NT2/D1 (cell line): ENCODE measurements around the gene HGFAC.

Experiments
- DNase-seq: peaks from one replicate; pipeline ENCODE4 v3.0.0-alpha.2; 2011; ENCODE audit warnings: low read depth, low spot score
- H3K27me3 ChIP-seq: 2 replicates; pipeline ENCODE4 v1.6.0; 2011; ENCODE audit warnings: mild to moderate bottlenecking; ENCODE audit not compliant: insufficient read length, insufficient read depth
- H3K36me3 ChIP-seq: 2 replicates; pipeline ENCODE4 v1.6.1; 2011; ENCODE audit warnings: mild to moderate bottlenecking, low read length, mixed read lengths; ENCODE audit not compliant: insufficient read depth, insufficient read length
- H3K4me1 ChIP-seq: 2 replicates; pipeline ENCODE4 v1.5.1; 2011; ENCODE audit not compliant: insufficient read depth, insufficient read length
- H3K4me3 ChIP-seq: 2 replicates; pipeline ENCODE4 v1.5.1; 2011; ENCODE audit warnings: low read depth; ENCODE audit not compliant: insufficient read length
- H3K9ac ChIP-seq: 2 replicates; pipeline ENCODE4 v1.6.0; 2011; ENCODE audit warnings: low read depth; ENCODE audit not compliant: insufficient read length
- H3K9me3 ChIP-seq: 2 replicates; pipeline ENCODE4 v1.5.1; 2011; ENCODE audit warnings: mild to moderate bottlenecking, low read length; ENCODE audit not compliant: insufficient read depth
- SUZ12 ChIP-seq: IDR thresholded peaks from 2 replicates; pipeline ENCODE4 v1.6.1; 2011; ENCODE audit not compliant: insufficient read length, insufficient read depth; ENCODE audit errors: extremely low read depth
- YY1 ChIP-seq: IDR thresholded peaks from 2 replicates; pipeline ENCODE4 v1.6.1; 2011; ENCODE audit not compliant: insufficient read length, insufficient read depth
- ZNF274 ChIP-seq: IDR thresholded peaks from 2 replicates; pipeline ENCODE4 v1.6.1; 2011; ENCODE audit warnings: mild to moderate bottlenecking, low read depth, low read length

Gene HGFAC

DNA sequence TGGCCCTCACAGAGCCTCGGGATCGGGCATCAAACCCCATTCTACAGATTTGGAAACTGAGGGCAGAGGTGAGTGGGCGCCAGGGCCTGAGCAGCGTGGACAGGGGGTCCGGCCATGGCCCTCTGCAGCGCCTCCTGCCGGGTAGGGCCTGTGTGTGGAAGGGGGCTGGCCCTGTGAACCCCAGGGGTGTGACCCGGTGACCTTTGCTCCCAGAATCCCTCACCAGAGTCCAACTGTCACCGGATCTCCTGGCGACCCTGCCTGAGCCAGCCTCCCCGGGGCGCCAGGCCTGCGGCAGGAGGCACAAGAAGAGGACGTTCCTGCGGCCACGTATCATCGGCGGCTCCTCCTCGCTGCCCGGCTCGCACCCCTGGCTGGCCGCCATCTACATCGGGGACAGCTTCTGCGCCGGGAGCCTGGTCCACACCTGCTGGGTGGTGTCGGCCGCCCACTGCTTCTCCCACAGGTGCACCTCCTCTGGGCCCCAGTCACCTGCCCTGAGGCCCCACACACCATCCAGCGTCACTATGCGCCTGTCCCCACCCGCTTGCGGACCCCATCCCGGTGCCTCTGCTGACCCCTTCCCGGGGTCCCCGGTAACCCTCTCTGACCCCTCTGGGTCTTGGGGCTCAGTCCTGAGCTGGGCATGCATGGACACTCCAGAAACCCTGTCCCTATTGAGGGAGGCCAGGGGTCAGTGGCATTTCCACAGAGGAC lies 4.2 kb downstream of the HGFAC start:
- no peaks in the 10 kb centered on the region for H3K36me3 ChIP-seq
- no peak for TF ChIP-seq YY1
- TF ChIP-seq SUZ12 = no peak
- no peak for TF ChIP-seq ZNF274
- no peak for DNase-seq
- H3K4me3 ChIP-seq = no peak overlapping the region
- H3K27me3 ChIP-seq = peaks cover 6% of the 10 kb centered on the region
- H3K9me3 ChIP-seq = no peaks in the 10 kb centered on the region
- H3K4me1 ChIP-seq = peaks cover 15% of the 10 kb centered on the region
- H3K9ac ChIP-seq = no peak overlapping the region

DNA sequence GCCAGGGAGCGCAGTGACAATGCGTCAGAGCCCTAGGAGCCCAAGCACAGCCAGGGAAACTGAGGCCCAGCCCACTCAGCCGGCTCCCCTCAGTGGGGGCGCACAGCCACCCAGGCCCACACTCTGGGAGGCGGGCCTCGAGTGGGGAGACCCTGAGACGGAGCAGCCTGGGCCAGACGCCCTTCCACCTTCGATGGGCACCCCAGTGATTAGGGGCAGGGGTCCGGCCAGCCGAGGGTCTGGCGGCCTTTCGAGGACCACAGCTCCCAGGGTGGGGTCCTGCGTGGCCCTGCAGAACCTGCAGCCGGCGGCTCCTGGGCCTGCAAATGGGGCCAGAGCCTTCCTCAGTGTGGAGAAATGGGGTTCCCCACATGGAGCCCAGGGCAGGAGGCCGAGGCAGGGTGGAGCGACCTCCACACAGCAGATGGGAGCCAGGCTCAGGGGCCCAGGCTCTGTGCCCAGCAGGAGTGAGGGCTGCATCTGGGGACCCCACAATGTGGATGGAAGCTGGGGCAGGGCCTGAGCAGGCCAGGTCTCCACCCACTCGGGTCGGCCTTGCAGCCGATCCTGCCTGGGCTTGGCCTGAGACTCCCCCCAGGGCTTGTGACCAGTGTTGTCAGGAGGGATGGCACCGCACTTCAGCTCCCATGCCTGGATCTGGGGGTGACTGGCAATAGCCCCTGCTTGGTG lies 5.0 kb downstream of the HGFAC start:
- no peaks in the 10 kb centered on the region for H3K36me3 ChIP-seq
- peaks cover 6% of the 10 kb centered on the region for H3K27me3 ChIP-seq
- H3K4me1 ChIP-seq = peaks cover 11% of the 10 kb centered on the region
- no peak overlapping the region for H3K9ac ChIP-seq
- TF ChIP-seq ZNF274 (no peak), YY1 (no peak), SUZ12 (no peak)
- no peak for DNase-seq
- H3K9me3 ChIP-seq = no peaks in the 10 kb centered on the region
- H3K4me3 ChIP-seq = no peak overlapping the region

DNA sequence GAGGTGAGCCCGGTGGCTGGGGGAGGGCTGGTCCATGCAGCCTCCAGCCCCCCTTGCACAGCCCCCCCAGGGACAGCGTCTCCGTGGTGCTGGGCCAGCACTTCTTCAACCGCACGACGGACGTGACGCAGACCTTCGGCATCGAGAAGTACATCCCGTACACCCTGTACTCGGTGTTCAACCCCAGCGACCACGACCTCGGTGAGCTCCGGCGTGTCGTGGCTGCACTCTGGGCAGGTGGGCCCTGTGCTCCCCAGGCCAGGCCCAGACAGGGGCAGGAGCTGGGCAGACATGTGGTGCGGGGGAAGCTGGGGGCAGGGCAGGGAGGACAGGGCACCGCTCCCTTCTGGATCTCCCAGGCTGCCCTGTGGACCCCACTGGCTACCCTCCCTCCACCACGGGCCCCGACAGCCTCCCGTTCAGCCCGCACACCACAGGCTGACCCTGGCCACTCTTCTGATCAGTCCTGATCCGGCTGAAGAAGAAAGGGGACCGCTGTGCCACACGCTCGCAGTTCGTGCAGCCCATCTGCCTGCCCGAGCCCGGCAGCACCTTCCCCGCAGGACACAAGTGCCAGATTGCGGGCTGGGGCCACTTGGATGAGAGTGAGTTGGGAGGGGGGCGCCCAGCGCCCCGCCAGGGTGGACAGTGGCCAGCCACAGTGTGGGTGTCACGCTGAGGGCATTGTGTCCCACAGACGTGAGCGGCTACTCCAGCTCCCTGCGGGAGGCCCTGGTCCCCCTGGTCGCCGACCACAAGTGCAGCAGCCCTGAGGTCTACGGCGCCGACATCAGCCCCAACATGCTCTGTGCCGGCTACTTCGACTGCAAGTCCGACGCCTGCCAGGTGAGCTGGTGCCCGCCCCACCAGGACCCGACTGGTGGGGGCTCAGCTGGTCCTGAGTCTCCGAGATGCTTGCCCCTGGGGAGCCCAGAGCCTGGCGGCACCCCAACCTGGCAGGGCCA lies 5.9 kb downstream of the HGFAC start:
- H3K4me1 ChIP-seq = peaks cover 11% of the 10 kb centered on the region
- no peak for TF ChIP-seq SUZ12
- no peak for TF ChIP-seq YY1
- no peak for TF ChIP-seq ZNF274
- no peak overlapping the region for H3K4me3 ChIP-seq
- H3K9me3 ChIP-seq = no peaks in the 10 kb centered on the region
- no peak for DNase-seq
- peaks cover 6% of the 10 kb centered on the region for H3K27me3 ChIP-seq
- H3K9ac ChIP-seq = no peak overlapping the region
- H3K36me3 ChIP-seq = no peaks in the 10 kb centered on the region

DNA sequence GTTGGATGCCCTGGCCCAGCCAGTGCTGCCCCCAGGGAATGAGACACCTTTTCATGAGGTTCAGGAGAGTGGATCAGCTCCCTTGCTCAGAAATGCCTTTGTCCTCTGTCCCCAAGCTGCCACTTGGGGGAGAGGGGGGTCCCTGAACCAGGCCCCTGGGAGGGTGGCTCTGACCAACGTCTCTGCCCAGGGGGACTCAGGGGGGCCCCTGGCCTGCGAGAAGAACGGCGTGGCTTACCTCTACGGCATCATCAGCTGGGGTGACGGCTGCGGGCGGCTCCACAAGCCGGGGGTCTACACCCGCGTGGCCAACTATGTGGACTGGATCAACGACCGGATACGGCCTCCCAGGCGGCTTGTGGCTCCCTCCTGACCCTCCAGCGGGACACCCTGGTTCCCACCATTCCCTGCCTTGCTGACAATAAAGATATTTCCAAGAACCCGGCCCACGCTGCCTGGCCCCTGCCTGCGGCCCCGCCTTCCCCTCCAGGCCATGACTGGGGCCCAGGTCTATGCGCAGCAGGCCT lies 7.3 kb downstream of the HGFAC start:
- peaks cover 10% of the 10 kb centered on the region for H3K27me3 ChIP-seq
- peak overlapping the region; percentile 8 for H3K9ac ChIP-seq
- TF ChIP-seq SUZ12 (no peak), YY1 (no peak), ZNF274 (no peak)
- DNase-seq = no peak
- H3K4me1 ChIP-seq = peaks cover 7% of the 10 kb centered on the region
- no peaks in the 10 kb centered on the region for H3K36me3 ChIP-seq
- no peak overlapping the region for H3K4me3 ChIP-seq
- H3K9me3 ChIP-seq = peaks cover 5% of the 10 kb centered on the region; the same call in 1 of the 2 replicates

GRCh38 chr4:3449574-3450534 lies 8.1 kb downstream of the HGFAC start:
- Histone ChIP-seq H3K36me3 (no peaks in the 10 kb centered on the region), H3K4me3 (no peak overlapping the region), H3K9me3 (peaks cover 13% of the 10 kb centered on the region; the same call in 1 of the 2 replicates), H3K4me1 (peaks cover 7% of the 10 kb centered on the region), H3K9ac (peak overlapping the region; percentile 8), H3K27me3 (peaks cover 16% of the 10 kb centered on the region)
- no peak for TF ChIP-seq SUZ12
- TF ChIP-seq ZNF274 = no peak
- no peak for TF ChIP-seq YY1
- no peak for DNase-seq

DNA sequence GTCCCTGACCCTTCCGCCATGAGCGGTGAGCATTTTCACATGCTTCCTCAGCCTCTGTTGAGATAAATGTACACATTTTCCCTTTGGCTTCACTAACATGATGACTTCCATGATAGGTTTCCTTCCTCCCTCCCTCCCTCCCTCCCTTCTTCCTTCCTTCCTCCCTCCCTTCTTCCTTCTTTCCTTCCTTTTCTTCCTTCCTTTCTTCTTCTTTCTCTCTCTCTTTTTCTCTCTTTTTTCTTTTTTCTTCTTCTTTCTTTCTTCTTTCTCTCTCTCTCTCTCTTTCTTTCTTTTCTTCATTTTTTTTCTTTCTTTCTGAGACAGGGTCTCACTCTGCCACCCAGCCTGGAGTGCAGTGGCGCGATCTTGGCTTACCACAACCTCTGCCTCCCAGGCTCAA lies 8.9 kb downstream of the HGFAC start:
- peaks cover 21% of the 10 kb centered on the region for H3K9me3 ChIP-seq
- no peak overlapping the region for H3K9ac ChIP-seq
- no peak for TF ChIP-seq ZNF274
- TF ChIP-seq YY1 = no peak
- no peak for TF ChIP-seq SUZ12
- H3K4me3 ChIP-seq = no peak overlapping the region
- DNase-seq = no peak
- peaks cover 16% of the 10 kb centered on the region for H3K27me3 ChIP-seq
- H3K4me1 ChIP-seq = peaks cover 7% of the 10 kb centered on the region
- H3K36me3 ChIP-seq = no peaks in the 10 kb centered on the region
